GM12874 (cell line): ENCODE results near the gene WWC2.

Source experiments
- CTCF ChIP-seq: IDR thresholded peaks from 2 replicates; pipeline ENCODE4 v1.5.1; 2011; ENCODE audit warnings: low read depth, mild to moderate bottlenecking, control low read depth, low read length, moderate library complexity; ENCODE audit not compliant: insufficient read depth

The WWC2 gene

GRCh38 chr4:183190900-183191527 is 92.0 kb downstream of the WWC2 start:
- TF ChIP-seq CTCF = no peak

GRCh38 chr4:183191630-183192029 is 92.6 kb downstream of the WWC2 start:
- no peak for TF ChIP-seq CTCF

- TF ChIP-seq CTCF = no peak
Observed at GRCh38 chr4:183192571-183192970, 93.5 kb downstream of the WWC2 start.

GRCh38 chr4:183195534-183195933 is 96.5 kb downstream of the WWC2 start:
- TF ChIP-seq CTCF = no peak

GRCh38 chr4:183197140-183197539 is 98.1 kb downstream of the WWC2 start:
- no peak for TF ChIP-seq CTCF

- no peak for TF ChIP-seq CTCF
Observed at GRCh38 chr4:183200453-183200852, 101.4 kb downstream of the WWC2 start.

- TF ChIP-seq CTCF = no peak
Observed at GRCh38 chr4:183201331-183201730, 102.3 kb downstream of the WWC2 start.

- no peak for TF ChIP-seq CTCF
Observed at GRCh38 chr4:183202523-183202922, 103.5 kb downstream of the WWC2 start.
